22Rv1 (cell line): Measurements from ENCODE around the gene CCDC15.

Source experiments
- CTCF ChIP-seq: fragments of 450-650 bp; IDR thresholded peaks from 2 replicates; pipeline ENCODE4 v1.5.1; 2017; ENCODE audit warnings: mild to moderate bottlenecking
- ZFX ChIP-seq: fragments of 450-650 bp; IDR thresholded peaks from 2 replicates; pipeline ENCODE4 v1.6.1; 2017; ENCODE audit warnings: antibody characterized with exemption, borderline replicate concordance

GRCh38 chr11:125085301-125086081 is 131.5 kb downstream of the CCDC15 start:
- no peak for TF ChIP-seq CTCF
- no peak for TF ChIP-seq ZFX
